Caco-2 (cell line): Measurements from ENCODE around the gene SIGLEC9. TPM values are rescaled to one million over a fixed set of nuclear protein-coding genes. Genes with fewer than 3 reads are reported as not detected.

ENCODE experiments used
- BruUV-seq: library from RNA; stranded (reverse); fragments of 400-500 nt; replicated peaks from 2 replicates; lab custom pipeline; 2021; lab: Mats Ljungman, UMichigan
- CTCF ChIA-PET: fragments of 300-600 bp; sonication (Branson Sonifier 250); formaldehyde crosslinking; loops from one replicate; lab custom pipeline; 2022; ENCODE audit warnings: antibody characterized with exemption; lab: Charles Lee
- POLR2A ChIA-PET: fragments of 300-600 bp; sonication (Branson Sonifier 250); formaldehyde crosslinking; loops from one replicate; lab custom pipeline; 2022; ENCODE audit warnings: antibody characterized with exemption; lab: Charles Lee
- DNase-seq, 2 experiments: peaks; one replicate each; pipeline versions ENCODE4 v3.0.0 to v3.0.0-alpha.2; 2020 to 2022
- H3K27me3 ChIP-seq: replicated peaks from 2 replicates; pipeline ENCODE4 v1.6.0; 2011; ENCODE audit warnings: low read length; ENCODE audit not compliant: control insufficient read depth, insufficient read depth
- H3K36me3 ChIP-seq: 2 replicates; pipeline ENCODE4 v1.5.1; 2011; ENCODE audit warnings: low read length; ENCODE audit not compliant: control insufficient read depth, insufficient read depth
- H3K4me1 ChIP-seq: fragments of 250-450 bp; sonication (Bioruptor Pico); 2 replicates; pipeline ENCODE4 v1.5.1; 2020; ENCODE audit warnings: mild to moderate bottlenecking
- H3K4me3 ChIP-seq: 2 replicates; pipeline ENCODE4 v1.5.1; 2011; ENCODE audit warnings: low read depth, mild to moderate bottlenecking, control low read depth, low read length
- H3K9me3 ChIP-seq: fragments of 250-450 bp; sonication (Bioruptor Pico); 2 replicates; pipeline ENCODE4 v1.5.1; 2020; ENCODE audit warnings: mild to moderate bottlenecking, moderate library complexity
- H3K27ac Mint-ChIP-seq: one replicate; pipeline ENCODE4 v1.8.0; 2022; ENCODE audit warnings: mixed read lengths; ENCODE audit not compliant: unreplicated experiment
- H3K27me3 Mint-ChIP-seq: one replicate; pipeline ENCODE4 v1.8.0; 2022; ENCODE audit warnings: mixed read lengths; ENCODE audit not compliant: insufficient read depth, unreplicated experiment
- H3K36me3 Mint-ChIP-seq: one replicate; pipeline ENCODE4 v1.8.0; 2022; ENCODE audit warnings: mild to moderate bottlenecking, mixed read lengths; ENCODE audit not compliant: insufficient read depth, unreplicated experiment
- H3K4me1 Mint-ChIP-seq: one replicate; pipeline ENCODE4 v1.8.0; 2022; ENCODE audit warnings: low read depth, mixed read lengths; ENCODE audit not compliant: unreplicated experiment
- H3K4me3 Mint-ChIP-seq: one replicate; pipeline ENCODE4 v1.8.0; 2022; ENCODE audit warnings: mild to moderate bottlenecking, moderate library complexity, mixed read lengths; ENCODE audit not compliant: unreplicated experiment
- H3K9me3 Mint-ChIP-seq: one replicate; pipeline ENCODE4 v1.8.0; 2022; ENCODE audit warnings: mixed read lengths; ENCODE audit not compliant: unreplicated experiment
- intact Hi-C: fragments of 100-400 bp; cut with micrococcal nuclease; formaldehyde crosslinking; loops from one replicate; pipeline ENCODE4 v1.10.0; 2022; ENCODE audit not compliant: unreplicated experiment
- total RNA-seq: library from RNA; stranded (reverse); gene quantifications from 2 replicates; pipeline ENCODE4 v1.2.3, GENCODE V29; 2022
- TF ChIP-seq, protein P1 (sequence below), 2 experiments: fragments of 200-600 bp in 1 of 2; IDR thresholded peaks; 1 replicate in 1 of 2; 2 replicates in 1 of 2; pipeline versions ENCODE4 v1.5.1 to v1.8.0; 2011 to 2022; ENCODE audit warnings: antibody characterized with exemption in 1 of 2, control low read depth in 1 of 2, inconsistent platforms in 1 of 2, low read depth in 1 of 2, low read length in 1 of 2, mild to moderate bottlenecking in 1 of 2, moderate library complexity in 1 of 2; ENCODE audit not compliant: insufficient read depth in 1 of 2, severe bottlenecking in 1 of 2, unreplicated experiment in 1 of 2

Gene SIGLEC9
- total RNA-seq, 1 experiment from 2014 or later, result not detected

GRCh38 chr19:51135004-51135403, 10.3 kb downstream of the SIGLEC9 start:
- Histone ChIP-seq H3K4me3 (no peak overlapping the region), H3K9me3 (0 out of 2 replicates have a peak, but pooled peaks cover 4% of the 10 kb centered on the region), H3K36me3 (no peaks in the 10 kb centered on the region), H3K27me3 (no peaks in the 10 kb centered on the region; the same call in 1 of the 2 replicates), H3K4me1 (peaks cover 4% of the 10 kb centered on the region; the same call in 1 of the 2 replicates)
- ChIA-PET CTCF (no interaction called here), POLR2A (no interaction called here)
- intact Hi-C loops, result no loop called here
- Mint-ChIP-seq H3K27ac (no peak overlapping the region), H3K36me3 (no peaks in the 10 kb centered on the region), H3K27me3 (peaks cover 20% of the 10 kb centered on the region), H3K4me3 (no peak overlapping the region), H3K4me1 (peaks cover 5% of the 10 kb centered on the region), H3K9me3 (peaks cover 9% of the 10 kb centered on the region)
- no TSS peak for BruUV-seq
- no peak for DNase-seq
- TF ChIP-seq, protein P1, sequence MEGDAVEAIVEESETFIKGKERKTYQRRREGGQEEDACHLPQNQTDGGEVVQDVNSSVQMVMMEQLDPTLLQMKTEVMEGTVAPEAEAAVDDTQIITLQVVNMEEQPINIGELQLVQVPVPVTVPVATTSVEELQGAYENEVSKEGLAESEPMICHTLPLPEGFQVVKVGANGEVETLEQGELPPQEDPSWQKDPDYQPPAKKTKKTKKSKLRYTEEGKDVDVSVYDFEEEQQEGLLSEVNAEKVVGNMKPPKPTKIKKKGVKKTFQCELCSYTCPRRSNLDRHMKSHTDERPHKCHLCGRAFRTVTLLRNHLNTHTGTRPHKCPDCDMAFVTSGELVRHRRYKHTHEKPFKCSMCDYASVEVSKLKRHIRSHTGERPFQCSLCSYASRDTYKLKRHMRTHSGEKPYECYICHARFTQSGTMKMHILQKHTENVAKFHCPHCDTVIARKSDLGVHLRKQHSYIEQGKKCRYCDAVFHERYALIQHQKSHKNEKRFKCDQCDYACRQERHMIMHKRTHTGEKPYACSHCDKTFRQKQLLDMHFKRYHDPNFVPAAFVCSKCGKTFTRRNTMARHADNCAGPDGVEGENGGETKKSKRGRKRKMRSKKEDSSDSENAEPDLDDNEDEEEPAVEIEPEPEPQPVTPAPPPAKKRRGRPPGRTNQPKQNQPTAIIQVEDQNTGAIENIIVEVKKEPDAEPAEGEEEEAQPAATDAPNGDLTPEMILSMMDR (IDR thresholded peaks at IDR 0.05; ENCODE audit: insufficient read depth in 1 of 2, low read depth in 1 of 2, low read length in 1 of 2, severe bottlenecking in 1 of 2, unreplicated experiment in 1 of 2), result no peak

DNA sequence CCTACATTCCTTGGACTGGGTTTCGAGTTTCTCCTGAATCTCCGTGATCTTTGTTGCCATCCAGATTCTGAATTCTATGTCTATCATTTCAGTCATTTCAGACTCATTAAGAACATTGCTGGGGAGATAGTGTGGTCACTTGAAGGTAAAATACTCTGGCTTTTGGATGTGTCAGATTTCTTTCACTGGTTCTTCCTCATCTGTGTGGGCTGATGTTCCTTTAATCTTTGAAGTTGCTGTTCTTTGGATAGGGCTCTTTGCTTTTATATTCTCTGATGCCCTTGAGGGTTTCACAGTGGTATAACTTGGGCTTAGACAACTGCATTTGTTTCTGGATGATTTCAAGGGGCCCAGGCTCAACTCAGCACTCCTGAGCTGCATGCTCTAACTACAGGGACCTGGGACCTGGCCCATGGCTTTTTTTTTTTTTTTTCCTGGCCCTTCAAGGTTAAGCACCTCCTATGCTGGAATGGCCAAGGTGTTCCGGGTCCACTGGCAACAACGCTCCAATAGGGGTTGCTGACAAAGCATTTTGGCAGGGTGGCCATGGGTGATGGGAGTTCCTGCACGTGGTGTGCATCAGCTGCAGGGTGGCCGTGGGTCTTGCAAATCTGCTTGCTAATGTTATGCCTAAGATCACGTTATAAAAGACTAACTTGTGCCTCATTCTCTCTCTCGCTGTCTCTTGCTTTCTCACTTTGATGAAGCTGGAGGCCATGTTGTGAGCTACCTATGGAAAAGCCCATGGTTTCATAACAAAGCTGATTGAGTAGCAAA, 11.5 kb downstream of the SIGLEC9 start:
- intact Hi-C loops, result no loop called here

GRCh38 chr19:51136851-51137551, 12.3 kb downstream of the SIGLEC9 start:
- no TSS peak for BruUV-seq

More for the DNA sequence above, 11.5 kb downstream of the SIGLEC9 start:
- H3K4me3 Mint-ChIP-seq, result no peak overlapping the region
- Histone ChIP-seq H3K9me3 (0 out of 2 replicates have a peak, but pooled peaks cover 4% of the 10 kb centered on the region), H3K4me3 (no peak overlapping the region), H3K4me1 (peaks cover 4% of the 10 kb centered on the region; the same call in 1 of the 2 replicates), H3K27me3 (no peaks in the 10 kb centered on the region; the same call in 1 of the 2 replicates), H3K36me3 (no peaks in the 10 kb centered on the region)
- BruUV-seq, result no TSS peak
- H3K4me1 Mint-ChIP-seq, result peaks cover 5% of the 10 kb centered on the region
- ChIA-PET CTCF (no interaction called here), POLR2A (no interaction called here)
- H3K27me3 Mint-ChIP-seq, result peaks cover 28% of the 10 kb centered on the region
- H3K27ac Mint-ChIP-seq, result no peak overlapping the region
- H3K9me3 Mint-ChIP-seq, result peaks cover 9% of the 10 kb centered on the region
- no peaks in the 10 kb centered on the region for H3K36me3 Mint-ChIP-seq
- TF ChIP-seq, protein P1 (IDR thresholded peaks at IDR 0.05; ENCODE audit: insufficient read depth in 1 of 2, low read depth in 1 of 2, low read length in 1 of 2, severe bottlenecking in 1 of 2, unreplicated experiment in 1 of 2), result no peak
- DNase-seq, result no peak

More at GRCh38 chr19:51136851-51137551, 12.3 kb downstream of the SIGLEC9 start:
- Histone ChIP-seq H3K27me3 (no peaks in the 10 kb centered on the region; the same call in 1 of the 2 replicates), H3K4me1 (peaks cover 2% of the 10 kb centered on the region; the same call in 1 of the 2 replicates), H3K36me3 (no peaks in the 10 kb centered on the region), H3K4me3 (no peak overlapping the region), H3K9me3 (0 out of 2 replicates have a peak, but pooled peaks cover 4% of the 10 kb centered on the region)
- peaks cover 9% of the 10 kb centered on the region for H3K9me3 Mint-ChIP-seq
- no peak overlapping the region for H3K4me3 Mint-ChIP-seq
- H3K4me1 Mint-ChIP-seq, result peaks cover 5% of the 10 kb centered on the region
- peaks cover 28% of the 10 kb centered on the region for H3K27me3 Mint-ChIP-seq
- TF ChIP-seq, protein P1 (IDR thresholded peaks at IDR 0.05; ENCODE audit: insufficient read depth in 1 of 2, low read depth in 1 of 2, low read length in 1 of 2, severe bottlenecking in 1 of 2, unreplicated experiment in 1 of 2), result no peak
- ChIA-PET CTCF (no interaction called here), POLR2A (no interaction called here)
- H3K27ac Mint-ChIP-seq, result no peak overlapping the region
- intact Hi-C loops, result no loop called here
- no peaks in the 10 kb centered on the region for H3K36me3 Mint-ChIP-seq
- no peak for DNase-seq
